Fibroblast of mammary gland (primary cell): ENCODE results near the gene TMEM59L.

Source experiments
- DNase-seq: peaks from one replicate; pipeline ENCODE4 v3.0.0-alpha.2; 2010; ENCODE audit warnings: low read depth
- H3K4me3 ChIP-seq: 2 replicates; pipeline ENCODE4 v1.5.1; 2011; ENCODE audit warnings: low read depth, mild to moderate bottlenecking, low read length, moderate library complexity; ENCODE audit not compliant: control insufficient read depth
- CTCF ChIP-seq: conservative IDR thresholded peaks from 2 replicates; pipeline ENCODE4 v1.5.1; 2011; ENCODE audit warnings: low read depth, low read length, inconsistent platforms; ENCODE audit not compliant: control insufficient read depth, insufficient read depth

The TMEM59L gene

GRCh38 chr19:18660939-18661670, 48.4 kb downstream of the TMEM59L start:
- no peak for TF ChIP-seq CTCF
- DNase-seq = no peak
- H3K4me3 ChIP-seq = no peak overlapping the region

GRCh38 chr19:18662972-18663732, 50.5 kb downstream of the TMEM59L start:
- TF ChIP-seq CTCF = no peak

GRCh38 chr19:18663940-18664530, 51.4 kb downstream of the TMEM59L start:
- no peak for TF ChIP-seq CTCF
- no peak overlapping the region for H3K4me3 ChIP-seq
- no peak for DNase-seq

More at GRCh38 chr19:18662972-18663732, 50.5 kb downstream of the TMEM59L start:
- no peak overlapping the region for H3K4me3 ChIP-seq
- no peak for DNase-seq

GRCh38 chr19:18665771-18666202, 53.1 kb downstream of the TMEM59L start:
- no peak for DNase-seq
- no peak for TF ChIP-seq CTCF
- H3K4me3 ChIP-seq = no peak overlapping the region

GRCh38 chr19:18666317-18666716, 53.6 kb downstream of the TMEM59L start:
- no peak for TF ChIP-seq CTCF
- H3K4me3 ChIP-seq = no peak overlapping the region
- DNase-seq = no peak

- H3K4me3 ChIP-seq = no peak overlapping the region
- no peak for TF ChIP-seq CTCF
- DNase-seq = no peak
These were observed 54.1 kb downstream of the TMEM59L start for GRCh38 chr19:18666784-18667183.
